HL-60 (cell line): ENCODE data around the gene PTGIR.

ENCODE experiments used
- DNase-seq, 2 experiments: peaks; one replicate each; pipeline ENCODE4 v3.0.0-alpha.2; 2010 to 2020; ENCODE audit warnings: low read depth in 1 of 2, low spot score in 1 of 2
- H3K27ac ChIP-seq: fragments of 250-450 bp; sonication (Bioruptor Pico); replicated peaks from 2 replicates; pipeline ENCODE4 v1.5.1; 2020; ENCODE audit warnings: mild to moderate bottlenecking, moderate library complexity
- H3K27me3 ChIP-seq: fragments of 250-450 bp; sonication (Bioruptor Pico); 2 replicates; pipeline ENCODE4 v1.5.1; 2021; ENCODE audit warnings: mild to moderate bottlenecking, moderate library complexity; ENCODE audit not compliant: insufficient read depth, poor library complexity, severe bottlenecking
- H3K4me3 ChIP-seq: replicated peaks from 2 replicates; pipeline ENCODE4 v1.5.1; 2011; ENCODE audit warnings: mild to moderate bottlenecking, control low read depth, low read length; ENCODE audit not compliant: insufficient read depth
- CTCF ChIP-seq: IDR thresholded peaks from one replicate; pipeline ENCODE4 v1.5.1; 2011; ENCODE audit warnings: low read length, control low read depth, inconsistent platforms; ENCODE audit not compliant: insufficient read depth
- GABPA ChIP-seq: IDR thresholded peaks from 2 replicates; pipeline ENCODE4 v1.6.1; 2012; ENCODE audit warnings: low read depth
- POLR2AphosphoS5 ChIP-seq: IDR thresholded peaks from 2 replicates; pipeline ENCODE4 v1.6.1; 2012; ENCODE audit warnings: low read depth
- REST ChIP-seq: IDR thresholded peaks from 2 replicates; pipeline ENCODE4 v1.6.1; 2012; ENCODE audit warnings: low read depth; ENCODE audit not compliant: insufficient replicate concordance
- SPI1 ChIP-seq: IDR thresholded peaks from 2 replicates; pipeline ENCODE4 v1.6.1; 2012; ENCODE audit warnings: low read depth, mild to moderate bottlenecking, borderline replicate concordance

The PTGIR gene

GRCh38 chr19:46665072-46665471 is 40.2 kb upstream of the PTGIR start:
- no peak overlapping the region for H3K27ac ChIP-seq
- TF ChIP-seq SPI1, result no peak
- no peak for TF ChIP-seq CTCF
- no peak for TF ChIP-seq REST
- H3K4me3 ChIP-seq, result no peak overlapping the region
- DNase-seq, result no peak
- H3K27me3 ChIP-seq, result peaks cover 6% of the 10 kb centered on the region

- TF ChIP-seq GABPA (no peak), CTCF (peak; percentile 69)
- H3K27ac ChIP-seq, result no peak overlapping the region
- peak; percentile 62 to 84 for DNase-seq
- peaks cover 18% of the 10 kb centered on the region for H3K27me3 ChIP-seq
- H3K4me3 ChIP-seq, result peak overlapping the region; percentile 39
Observed at GRCh38 chr19:46661735-46662592, 37.1 kb upstream of the PTGIR start.

- peak; percentile 99 to 100 for DNase-seq
- peaks cover 18% of the 10 kb centered on the region for H3K27me3 ChIP-seq
- H3K4me3 ChIP-seq, result peak within 1 kb of the TSS; percentile 43
- TF ChIP-seq GABPA, result no peak
- TF ChIP-seq REST, result no peak
- no peak for TF ChIP-seq SPI1
- TF ChIP-seq POLR2AphosphoS5, result no peak
- no peak for TF ChIP-seq CTCF
- no peak within 1 kb of the TSS for H3K27ac ChIP-seq
Observed at GRCh38 chr19:46661020-46661731, 36.3 kb upstream of the PTGIR start, which contains the start of gene DACT3. Gene DACT3, minus strand, starts transcription at chr19:46661182. Its CDS starts 118 bp downstream, at chr19:46661064.
